ENCODE measurements around the gene NUBPL. TPM values are rescaled to one million over a fixed set of nuclear protein-coding genes. Genes with fewer than 3 reads are reported as not detected.

Gene NUBPL
- polyA plus RNA-seq, 1 of the 3 experiments (the other 2 are of a cell fraction), result 4.0 TPM

DNA sequence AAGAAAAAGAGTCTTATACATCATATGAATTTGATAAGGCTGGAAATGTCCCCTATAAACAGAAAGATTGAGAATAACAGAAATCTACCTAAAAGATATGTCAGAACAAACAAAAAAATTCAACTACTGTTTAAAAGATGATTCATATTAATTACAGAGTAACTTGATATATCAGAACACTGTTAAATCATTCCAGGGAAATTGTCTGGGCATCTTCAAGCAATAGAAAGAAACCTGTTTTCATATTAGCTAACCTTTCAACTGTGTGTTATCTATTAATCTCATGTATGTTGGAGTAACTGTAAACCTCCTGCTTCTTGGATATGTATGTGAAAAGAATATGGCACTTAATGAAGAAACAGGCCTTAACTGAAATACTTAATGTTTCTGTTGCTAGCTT, 96.7 kb downstream of the NUBPL start:
- Histone ChIP-seq H3K27me3 (ENCODE audit: insufficient read depth) (no peaks in the 10 kb centered on the region), H3K9me3 (no peaks in the 10 kb centered on the region), H3K9me2 (no peaks in the 10 kb centered on the region), H3K9ac (no peak overlapping the region), H3K27ac (ENCODE audit: low read depth in 2 of 2, low read length in 1 of 2) (no peak overlapping the region), H3K36me3 (replicated peaks in 1 of 2; ENCODE audit: control insufficient read depth in 1 of 2, insufficient read depth in 2 of 2, low read length in 1 of 2) (no peaks in the 10 kb centered on the region), H3K4me1 (ENCODE audit: control insufficient read depth in 1 of 2, insufficient read depth in 2 of 2, low read depth in 1 of 2, low read length in 1 of 2) (no peaks in the 10 kb centered on the region; a peak in 1 of 4 replicates), H3K79me2 (ENCODE audit: insufficient read depth) (no peaks in the 10 kb centered on the region), H4K20me1 (ENCODE audit: insufficient read depth) (no peaks in the 10 kb centered on the region), H3K4me3 (ENCODE audit: low read depth in 2 of 2, low read length in 1 of 2) (no peak overlapping the region), H2AFZ (ENCODE audit: low read depth) (no peak overlapping the region), H3F3A (replicated peaks; ENCODE audit: insufficient read depth) (peaks cover 5% of the 10 kb centered on the region), H3K4me2 (no peak overlapping the region)
- TF ChIP-seq MEF2A (IDR thresholded peaks at IDR 0.05; ENCODE audit: borderline replicate concordance, low read depth) (no peak), EZH2phosphoT487 (IDR thresholded peaks at IDR 0.05; ENCODE audit: borderline replicate concordance, low read depth) (no peak), TCF12 (IDR thresholded peaks at IDR 0.05) (peak; percentile 35; the same call in 1 of the 2 replicates), RFX5 (IDR thresholded peaks at IDR 0.05; ENCODE audit: low read length) (no peak)
- TF ChIP-seq, protein P1, sequence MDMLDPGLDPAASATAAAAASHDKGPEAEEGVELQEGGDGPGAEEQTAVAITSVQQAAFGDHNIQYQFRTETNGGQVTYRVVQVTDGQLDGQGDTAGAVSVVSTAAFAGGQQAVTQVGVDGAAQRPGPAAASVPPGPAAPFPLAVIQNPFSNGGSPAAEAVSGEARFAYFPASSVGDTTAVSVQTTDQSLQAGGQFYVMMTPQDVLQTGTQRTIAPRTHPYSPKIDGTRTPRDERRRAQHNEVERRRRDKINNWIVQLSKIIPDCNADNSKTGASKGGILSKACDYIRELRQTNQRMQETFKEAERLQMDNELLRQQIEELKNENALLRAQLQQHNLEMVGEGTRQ (IDR thresholded peaks at IDR 0.05; ENCODE audit: borderline replicate concordance, low read depth, low read length), result no peak
- ChIA-PET POLR2A (no interaction called here), CTCF (interaction anchor here (1.2 kb wide), 1 partner anchor 11 kb away, joined by 4 read pairs; no protein-coding TSS in a partner anchor)
- no peak for DNase-seq

DNA sequence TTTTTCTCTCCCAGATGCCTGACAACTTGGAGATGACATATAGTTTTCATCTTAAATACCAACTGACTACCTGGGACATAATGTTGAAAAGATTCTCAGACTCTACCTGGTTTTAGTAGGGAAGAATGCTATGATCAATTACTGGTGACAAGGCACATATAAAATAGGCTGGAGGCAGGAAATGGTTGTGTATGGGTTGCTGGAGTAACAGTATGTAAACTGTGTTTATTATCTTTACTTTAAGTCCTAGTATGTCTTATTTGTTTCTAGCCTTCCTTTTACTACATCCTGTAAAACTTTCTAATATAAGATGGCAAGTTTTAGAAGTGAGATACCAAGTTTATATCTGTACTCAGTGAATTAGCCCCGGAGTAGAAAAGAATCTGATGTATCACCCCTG, 98.1 kb downstream of the NUBPL start:
- TF ChIP-seq JUND (IDR thresholded peaks at IDR 0.05), result no peak
- Histone ChIP-seq H3K4me2 (no peak overlapping the region), H3F3A (replicated peaks; ENCODE audit: insufficient read depth) (peaks cover 5% of the 10 kb centered on the region), H3K79me2 (ENCODE audit: insufficient read depth) (no peaks in the 10 kb centered on the region), H4K20me1 (ENCODE audit: insufficient read depth) (no peaks in the 10 kb centered on the region), H3K27me3 (ENCODE audit: insufficient read depth) (no peaks in the 10 kb centered on the region), H3K9me2 (no peaks in the 10 kb centered on the region), H3K27ac (ENCODE audit: low read depth in 2 of 2, low read length in 1 of 2) (no peak overlapping the region), H2AFZ (ENCODE audit: low read depth) (no peak overlapping the region), H3K36me3 (replicated peaks in 1 of 2; ENCODE audit: control insufficient read depth in 1 of 2, insufficient read depth in 2 of 2, low read length in 1 of 2) (no peaks in the 10 kb centered on the region), H3K4me1 (ENCODE audit: control insufficient read depth in 1 of 2, insufficient read depth in 2 of 2, low read depth in 1 of 2, low read length in 1 of 2) (no peaks in the 10 kb centered on the region; a peak in 1 of 4 replicates), H3K4me3 (ENCODE audit: low read depth in 2 of 2, low read length in 1 of 2) (no peak overlapping the region), H3K9me3 (no peaks in the 10 kb centered on the region), H3K9ac (no peak overlapping the region)
- DNase-seq, result no peak
- CTCF ChIA-PET, result no interaction called here
- POLR2A ChIA-PET, result no interaction called here
- 97% methylated on average over 1 of the region's 1 CpG for WGBS (ENCODE audit: low lambda C conversion rate)

DNA sequence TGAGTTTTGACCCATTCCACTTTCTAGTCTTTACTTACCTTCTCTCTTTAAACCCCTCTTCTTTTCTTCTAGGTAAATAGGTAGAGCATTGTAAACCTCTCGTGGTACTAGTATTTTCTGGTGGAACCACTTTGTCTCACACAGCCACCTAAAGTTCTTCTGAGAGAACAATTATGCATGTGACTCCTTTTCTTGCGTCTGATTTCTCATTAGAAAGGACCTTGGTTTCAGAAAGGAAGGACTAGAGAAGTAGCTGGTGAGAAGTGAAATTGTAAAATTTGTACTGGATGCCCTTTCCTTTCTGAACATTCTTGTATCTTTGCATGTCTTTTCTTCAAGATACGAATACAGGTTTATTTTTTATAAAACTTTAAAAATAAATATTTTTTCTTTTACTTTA, 99.0 kb downstream of the NUBPL start:
- Histone ChIP-seq H3K27ac (ENCODE audit: low read depth in 2 of 2, low read length in 1 of 2) (no peak overlapping the region; a peak in 1 of 4 replicates), H3K9ac (no peak overlapping the region), H3K9me2 (no peaks in the 10 kb centered on the region), H2AFZ (ENCODE audit: low read depth) (no peak overlapping the region), H3K36me3 (replicated peaks in 1 of 2; ENCODE audit: control insufficient read depth in 1 of 2, insufficient read depth in 2 of 2, low read length in 1 of 2) (no peaks in the 10 kb centered on the region), H3F3A (replicated peaks; ENCODE audit: insufficient read depth) (peaks cover 5% of the 10 kb centered on the region), H3K9me3 (no peaks in the 10 kb centered on the region), H3K4me1 (ENCODE audit: control insufficient read depth in 1 of 2, insufficient read depth in 2 of 2, low read depth in 1 of 2, low read length in 1 of 2) (no peaks in the 10 kb centered on the region; a peak in 1 of 4 replicates), H3K4me3 (ENCODE audit: low read depth in 2 of 2, low read length in 1 of 2) (no peak overlapping the region), H4K20me1 (ENCODE audit: insufficient read depth) (no peaks in the 10 kb centered on the region), H3K27me3 (ENCODE audit: insufficient read depth) (no peaks in the 10 kb centered on the region), H3K79me2 (ENCODE audit: insufficient read depth) (no peaks in the 10 kb centered on the region), H3K4me2 (no peak overlapping the region)
- POLR2A ChIA-PET, result no interaction called here
- DNase-seq, result no peak
- CTCF ChIA-PET, result no interaction called here
- WGBS (ENCODE audit: low lambda C conversion rate), result 85% methylated on average over 3 of the region's 3 CpGs
- TF ChIP-seq EP300 (IDR thresholded peaks at IDR 0.05; ENCODE audit: borderline replicate concordance in 1 of 2, low read depth in 1 of 2, low read length in 1 of 2) (no peak), FOXJ3 (CRISPR knock-in tag; IDR thresholded peaks at IDR 0.05) (no peak), TCF12 (IDR thresholded peaks at IDR 0.05) (no peak), RCOR1 (IDR thresholded peaks at IDR 0.05; ENCODE audit: low read length) (no peak), RFX5 (IDR thresholded peaks at IDR 0.05; ENCODE audit: low read length) (no peak), TAF1 (IDR thresholded peaks at IDR 0.05; ENCODE audit: borderline replicate concordance, low read depth, low read length) (no peak), FOXM1 (IDR thresholded peaks at IDR 0.05; ENCODE audit: low read depth) (no peak), POLR2AphosphoS5 (IDR thresholded peaks at IDR 0.05; ENCODE audit: low read depth, low read length) (no peak), MXI1 (IDR thresholded peaks at IDR 0.05; ENCODE audit: low read depth, low read length) (no peak)
- TF ChIP-seq, protein P2, sequence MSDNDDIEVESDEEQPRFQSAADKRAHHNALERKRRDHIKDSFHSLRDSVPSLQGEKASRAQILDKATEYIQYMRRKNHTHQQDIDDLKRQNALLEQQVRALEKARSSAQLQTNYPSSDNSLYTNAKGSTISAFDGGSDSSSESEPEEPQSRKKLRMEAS (IDR thresholded peaks at IDR 0.05; ENCODE audit: low read depth), result no peak
